HG02763 (cell line): ENCODE data around the gene DUSP9.

Source experiments
- ATAC-seq: cut with Tn5 transposase; IDR thresholded peaks from one replicate; pipeline ENCODE4 v1.9.1; 2021; ENCODE audit warnings: mild to moderate bottlenecking, moderate library complexity; ENCODE audit not compliant: unreplicated experiment

The DUSP9 gene

GRCh38 chrX:153621949-153622598, 24.9 kb upstream of the DUSP9 start:
- ATAC-seq: no peak

- ATAC-seq: no peak
These were observed 24.2 kb upstream of the DUSP9 start for GRCh38 chrX:153622661-153623309.

- ATAC-seq: no peak
These were observed 23.5 kb upstream of the DUSP9 start for GRCh38 chrX:153623310-153624029.

GRCh38 chrX:153624196-153625091, 22.6 kb upstream of the DUSP9 start:
- ATAC-seq: no peak

- no peak for ATAC-seq
These were observed 21.6 kb upstream of the DUSP9 start for GRCh38 chrX:153625271-153626024.

- no peak for ATAC-seq
These were observed 20.9 kb upstream of the DUSP9 start for GRCh38 chrX:153626025-153626633.

- ATAC-seq: no peak
These were observed 19.9 kb upstream of the DUSP9 start for GRCh38 chrX:153626863-153627674.

GRCh38 chrX:153627675-153628111, 19.3 kb upstream of the DUSP9 start:
- no peak for ATAC-seq

- no peak for ATAC-seq
These were observed 18.9 kb upstream of the DUSP9 start for GRCh38 chrX:153628129-153628528.

- ATAC-seq: no peak
These were observed 18.3 kb upstream of the DUSP9 start for GRCh38 chrX:153628665-153629064.

- no peak for ATAC-seq
These were observed 15.7 kb upstream of the DUSP9 start for GRCh38 chrX:153631346-153631745.

GRCh38 chrX:153631907-153632594, 15.0 kb upstream of the DUSP9 start:
- ATAC-seq: no peak

- ATAC-seq: no peak
These were observed 14.4 kb upstream of the DUSP9 start for GRCh38 chrX:153632595-153632946.

GRCh38 chrX:153633048-153633447, 14.0 kb upstream of the DUSP9 start:
- no peak for ATAC-seq

- no peak for ATAC-seq
These were observed 13.3 kb upstream of the DUSP9 start for GRCh38 chrX:153633607-153634180.

GRCh38 chrX:153634236-153634635, 12.8 kb upstream of the DUSP9 start:
- no peak for ATAC-seq

GRCh38 chrX:153634832-153635231, 12.2 kb upstream of the DUSP9 start:
- ATAC-seq: no peak

- no peak for ATAC-seq
These were observed 11.6 kb upstream of the DUSP9 start for GRCh38 chrX:153635388-153635787.
